ENCODE measurements around the gene ELOVL5.
"Not testable (repeated sequence)": the region's sequence is repeated elsewhere in the genome, so short reads cannot be mapped to it uniquely, and the experiment has no call there.

Gene ELOVL5

DNA sequence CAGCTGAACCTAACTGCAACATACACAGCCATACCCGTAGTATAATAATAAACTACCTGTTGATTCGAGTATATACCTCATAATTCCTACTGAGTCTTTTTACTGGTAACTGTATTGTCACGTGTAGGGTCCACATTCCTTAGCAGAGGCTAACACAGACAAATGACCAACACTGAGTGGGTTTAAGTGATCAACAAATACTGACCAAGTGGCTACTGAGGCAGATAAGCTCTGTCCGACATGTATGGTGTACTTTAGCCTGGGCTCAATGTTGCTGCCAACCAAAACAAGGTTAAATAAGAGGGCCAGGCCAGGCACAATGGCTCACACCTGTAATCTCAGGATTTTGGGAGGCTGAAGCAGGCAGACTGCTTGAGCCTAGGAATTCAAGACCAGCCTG lies 12.7 kb downstream of the ELOVL5 start:
- no peak for DNase-seq
- intact Hi-C loops (cut with DNase I): no loop called here

DNA sequence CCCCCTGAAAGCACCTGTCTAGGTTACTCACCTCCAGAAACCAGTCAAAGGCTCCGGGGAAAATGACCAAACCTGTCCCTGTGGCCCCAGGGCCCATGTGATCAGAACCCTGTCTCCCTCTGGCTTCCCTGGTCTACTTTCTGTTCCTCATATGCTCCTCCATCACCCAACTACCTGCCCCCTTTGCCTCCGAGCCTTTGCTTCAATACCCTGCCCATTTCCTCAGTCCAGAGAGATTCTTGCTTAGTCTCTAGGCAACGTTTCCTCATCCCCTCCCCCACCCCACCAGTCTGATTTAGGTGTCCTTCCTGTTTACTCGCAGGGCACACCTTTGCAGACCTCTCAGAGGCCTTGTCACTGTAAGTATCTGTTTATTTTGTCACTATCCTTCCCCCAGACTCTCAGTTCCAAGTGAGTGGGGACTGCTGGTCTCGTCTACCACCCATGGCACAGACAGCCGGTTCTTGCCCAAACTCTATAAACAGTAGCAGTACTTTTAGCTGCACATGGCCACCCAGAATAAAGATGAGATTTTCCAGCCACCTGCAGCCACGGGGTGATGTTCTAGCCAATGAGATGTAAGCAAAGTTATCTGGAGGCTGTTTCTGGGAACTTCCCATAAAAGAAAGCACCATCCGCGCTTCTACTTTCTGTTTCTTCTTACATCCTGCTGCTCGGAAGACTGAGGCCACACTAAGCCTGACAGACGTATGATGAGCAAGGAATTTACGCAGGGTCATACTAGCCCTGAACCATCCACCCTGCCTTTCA lies 13.3 kb downstream of the ELOVL5 start:
- intact Hi-C loops (cut with DNase I): no loop called here

DNA sequence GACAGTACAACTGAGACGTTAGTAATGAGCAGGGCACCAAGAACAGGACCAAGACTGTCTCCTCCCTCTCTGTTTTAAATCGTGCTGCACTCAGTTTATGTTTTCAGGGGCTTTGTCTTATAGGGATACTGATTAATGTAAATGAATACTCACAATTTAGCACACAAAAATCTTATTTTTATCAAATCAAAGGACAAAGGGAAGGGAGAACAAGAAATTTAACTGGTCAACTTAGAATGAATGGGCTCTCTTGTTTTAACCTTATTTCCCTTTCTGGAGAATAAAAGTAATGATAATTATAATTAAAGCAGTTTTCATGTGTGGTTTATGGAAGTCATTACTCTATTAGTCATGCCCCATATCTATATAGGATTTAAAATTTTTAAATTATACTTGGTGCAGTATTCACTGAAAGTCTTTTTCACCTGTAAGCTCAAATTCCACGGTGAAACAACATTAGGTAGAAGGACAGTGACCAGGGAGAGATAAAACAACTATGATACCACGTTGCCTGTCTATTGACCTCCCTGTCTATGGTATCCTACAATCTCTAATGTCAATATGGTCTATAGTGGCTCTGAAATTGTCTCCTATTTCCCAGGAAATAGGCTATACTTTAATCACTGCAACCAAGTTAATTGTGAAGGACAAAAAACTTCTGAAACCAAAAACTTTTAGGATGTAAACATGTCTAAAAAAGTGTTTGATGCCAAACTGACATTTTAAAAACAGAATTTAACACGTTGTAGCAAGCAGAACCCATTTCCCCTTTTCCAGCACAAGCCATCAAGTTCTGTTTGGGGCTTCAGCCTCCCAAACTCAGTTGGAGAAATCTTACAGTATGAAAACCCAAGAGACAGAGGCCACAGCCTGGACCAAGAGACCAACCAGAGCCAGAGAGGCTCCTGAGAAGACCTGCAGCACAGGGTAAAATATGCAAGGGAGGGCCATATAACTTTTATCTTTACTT lies 15.0 kb downstream of the ELOVL5 start:
- no peak for DNase-seq
- intact Hi-C loops (cut with DNase I): no loop called here

More for the DNA sequence above, 13.3 kb downstream of the ELOVL5 start:
- DNase-seq: no peak

DNA sequence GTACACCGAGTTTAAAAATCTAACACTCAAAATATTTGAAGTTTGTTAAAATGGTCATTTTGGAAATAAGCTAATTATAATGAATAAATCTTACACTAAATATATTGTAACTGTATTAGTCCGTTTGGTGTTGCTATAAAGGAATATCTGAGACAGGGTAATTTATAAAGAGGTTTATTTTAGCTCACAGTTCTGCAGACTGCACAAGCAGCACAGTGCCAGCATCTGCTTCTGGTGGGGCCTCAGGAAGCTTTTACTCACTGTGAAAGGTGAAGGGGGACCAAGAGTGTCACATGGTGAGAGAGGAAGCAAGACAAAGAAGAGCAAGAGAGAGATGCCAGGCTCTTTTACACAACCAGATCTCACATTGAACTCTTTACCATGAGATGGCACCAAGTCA lies 17.1 kb downstream of the ELOVL5 start:
- DNase-seq: no peak
- intact Hi-C loops (cut with DNase I): no loop called here

DNA sequence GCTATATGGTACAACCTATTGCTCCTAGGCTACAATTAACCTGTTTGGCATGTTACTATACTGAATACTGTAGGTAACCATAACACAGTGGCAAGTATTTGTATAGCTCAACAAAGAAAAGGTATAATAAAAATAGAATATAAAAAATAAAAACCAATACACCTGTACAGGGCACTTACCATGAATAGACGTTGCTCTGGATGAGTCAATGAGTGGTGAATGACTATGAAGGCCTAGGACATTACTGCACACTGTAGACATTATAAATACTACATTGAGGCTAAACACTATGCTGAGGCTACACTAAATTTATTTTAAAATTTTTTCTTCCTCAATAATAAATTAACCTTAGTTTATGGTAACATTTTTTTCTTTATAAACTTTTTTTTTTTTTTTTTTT lies 18.6 kb downstream of the ELOVL5 start:
- DNase-seq: no peak
- intact Hi-C loops (cut with DNase I): no loop called here

DNA sequence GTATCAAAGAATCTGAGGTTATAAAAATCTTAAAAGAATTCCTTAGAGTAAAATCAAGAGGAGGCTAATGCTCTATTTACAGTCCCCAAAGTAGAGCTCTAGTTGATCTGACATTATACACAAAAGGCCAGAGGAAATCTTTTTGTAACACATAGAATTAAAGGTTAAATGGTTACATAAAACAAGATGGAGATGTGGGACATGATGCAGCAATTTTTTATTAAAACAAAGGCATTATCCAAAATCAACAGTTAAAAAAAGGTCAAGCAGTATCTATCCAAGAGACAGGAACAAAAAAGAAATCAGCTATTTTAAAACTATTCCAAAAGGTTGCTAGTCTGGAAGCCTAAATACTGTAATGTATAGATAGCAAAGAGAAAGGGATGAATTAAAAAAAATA lies 20.4 kb downstream of the ELOVL5 start:
- intact Hi-C loops (cut with DNase I): no loop called here
- DNase-seq: no peak

DNA sequence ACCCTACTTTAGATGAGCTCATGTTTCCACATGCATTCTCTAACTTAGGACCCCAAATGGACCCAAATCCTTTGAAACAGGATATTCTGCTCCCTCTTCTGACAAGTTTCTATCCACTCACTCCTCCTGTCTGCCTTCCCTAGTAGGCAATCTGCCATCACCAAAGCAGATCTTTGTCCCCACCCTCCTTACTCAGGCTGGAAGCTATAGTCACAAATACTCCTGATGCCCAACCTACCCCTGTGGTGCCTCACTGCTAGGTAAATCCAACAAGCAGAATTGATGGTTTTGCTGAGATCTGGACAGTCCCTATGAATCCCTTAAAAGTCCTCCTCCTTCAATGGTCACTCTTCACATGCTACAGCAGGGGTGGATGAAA lies 21.7 kb downstream of the ELOVL5 start:
- intact Hi-C loops (cut with DNase I): no loop called here
- no peak for DNase-seq

DNA sequence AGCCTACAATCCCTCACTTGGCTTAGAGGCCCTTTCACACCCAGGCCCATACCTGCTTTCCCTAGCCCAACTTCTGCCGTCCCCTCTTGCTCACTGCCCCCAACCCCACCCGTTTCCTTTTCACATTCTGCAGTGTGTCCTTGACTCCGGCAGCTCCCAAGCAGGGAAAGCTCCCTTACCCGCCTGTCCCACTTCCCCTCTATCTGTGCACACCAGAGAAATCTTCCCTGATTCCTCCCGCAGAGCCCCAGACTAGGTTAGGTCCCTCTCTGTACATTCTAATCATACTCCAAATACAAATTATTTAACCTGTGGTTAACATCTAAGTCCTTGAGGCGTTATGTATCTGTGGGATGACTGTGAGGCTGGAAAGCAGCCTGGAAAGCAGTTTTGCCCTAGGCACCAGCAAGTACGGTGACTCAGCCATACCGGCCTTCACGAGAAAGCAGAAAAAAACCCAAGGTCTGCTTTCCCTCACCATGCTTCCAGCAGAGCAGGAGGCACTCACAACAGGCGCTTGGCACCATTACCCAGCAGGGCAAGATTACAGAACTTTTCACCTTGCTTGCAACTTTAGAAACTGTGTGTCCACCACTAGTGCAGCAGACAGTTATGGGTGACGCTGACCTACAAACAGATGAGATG lies 22.3 kb downstream of the ELOVL5 start:
- peak in 3 of 42 donors; percentile 21 to 56 (median 46) for DNase-seq
- intact Hi-C loops (cut with DNase I): no loop called here

DNA sequence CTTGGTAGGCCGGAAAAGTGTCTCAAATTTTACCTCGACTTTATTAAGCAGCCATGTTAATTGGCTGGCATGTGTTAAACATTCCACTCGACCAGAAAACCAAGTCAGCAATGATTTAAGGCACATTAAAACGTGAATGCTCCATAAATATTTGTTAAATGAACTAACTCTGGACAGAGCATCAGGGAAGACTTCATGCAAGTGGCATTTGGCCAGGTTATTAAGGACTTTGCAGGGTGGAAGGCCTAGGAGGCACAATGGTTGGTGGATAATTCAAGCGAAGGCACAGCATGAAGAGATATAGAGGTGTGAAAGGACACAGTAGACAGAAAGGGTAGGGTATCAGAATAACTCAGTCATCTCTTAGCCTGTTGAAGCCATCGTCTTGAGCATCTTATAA lies 23.0 kb downstream of the ELOVL5 start:
- intact Hi-C loops (cut with DNase I): no loop called here
- DNase-seq: no peak

DNA sequence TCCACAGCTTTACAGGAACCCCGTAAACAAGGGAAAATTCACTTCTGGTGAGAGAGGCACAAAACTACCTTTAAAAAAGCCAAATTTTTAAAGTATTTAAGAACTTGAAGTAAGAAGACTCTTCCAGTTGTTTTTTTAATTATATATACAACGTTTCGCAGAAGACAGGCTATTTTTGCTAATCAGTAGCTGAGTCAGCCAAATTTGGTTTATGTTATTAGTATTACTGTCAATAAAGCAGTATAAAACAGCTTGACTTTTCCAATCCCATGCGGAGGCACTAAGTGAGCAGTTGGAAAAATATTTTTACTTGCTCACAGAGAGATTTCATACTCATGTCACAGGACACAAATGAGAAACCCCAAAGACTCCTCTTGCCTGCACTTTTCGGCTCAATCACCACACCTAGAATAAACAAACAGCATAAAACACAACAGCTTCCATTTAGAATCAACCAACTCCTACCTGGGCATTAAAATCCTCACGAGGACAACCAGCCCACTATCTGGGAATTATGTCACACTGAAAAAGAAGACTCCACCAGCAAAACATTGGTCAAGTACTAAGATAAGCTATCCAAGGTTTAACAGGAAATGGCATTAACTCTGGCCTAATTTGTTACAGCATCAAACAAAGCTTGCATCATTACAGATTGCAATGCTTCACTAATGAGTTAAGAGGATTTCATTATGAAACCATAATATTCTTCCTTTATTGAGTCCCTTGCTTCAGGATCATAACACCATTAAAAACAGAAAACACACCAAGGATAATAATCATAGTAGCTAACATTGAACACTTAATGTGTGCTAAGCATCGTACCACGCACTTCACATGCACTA lies 26.3 kb downstream of the ELOVL5 start:
- intact Hi-C loops (cut with DNase I): no loop called here

DNA sequence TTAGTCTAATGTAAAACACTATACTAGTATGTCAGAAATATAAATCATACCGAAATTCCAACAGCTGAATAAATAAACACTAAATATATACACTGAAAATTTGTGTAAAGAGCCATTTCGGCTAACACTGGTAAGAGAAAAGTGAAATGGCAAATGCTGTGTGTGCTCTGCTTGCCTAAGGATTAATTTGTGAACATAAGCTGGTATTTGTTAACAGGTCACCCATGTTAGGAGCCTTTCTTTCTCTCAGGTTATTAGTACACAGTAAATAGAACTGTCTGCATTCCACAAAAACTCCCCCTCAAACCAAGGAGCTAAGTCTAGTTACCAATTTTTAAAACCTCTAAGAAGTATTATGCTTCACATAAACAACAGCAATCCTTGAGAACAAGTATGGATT lies 27.0 kb downstream of the ELOVL5 start:
- no peak for DNase-seq
- intact Hi-C loops (cut with DNase I): no loop called here

More for the DNA sequence above, 26.3 kb downstream of the ELOVL5 start:
- no peak for DNase-seq

DNA sequence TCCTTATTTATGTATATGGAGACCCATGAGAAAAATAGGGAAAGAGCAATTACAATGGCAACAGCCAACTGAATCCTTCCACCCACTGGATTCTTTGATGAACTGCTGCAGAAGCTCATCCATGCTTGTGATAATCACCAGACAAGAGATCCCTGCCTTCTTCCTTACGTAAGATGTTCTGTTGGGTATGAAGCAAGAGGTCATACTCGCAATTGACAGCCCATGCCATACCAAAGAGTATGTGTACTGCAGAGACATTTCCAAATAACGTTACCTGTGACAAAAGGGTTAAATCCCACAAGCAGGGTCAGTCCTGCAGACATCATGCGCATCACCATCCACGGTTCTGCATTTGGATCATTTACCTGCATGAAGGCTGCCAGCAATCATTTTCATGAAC lies 27.8 kb downstream of the ELOVL5 start:
- DNase-seq: no peak

DNA sequence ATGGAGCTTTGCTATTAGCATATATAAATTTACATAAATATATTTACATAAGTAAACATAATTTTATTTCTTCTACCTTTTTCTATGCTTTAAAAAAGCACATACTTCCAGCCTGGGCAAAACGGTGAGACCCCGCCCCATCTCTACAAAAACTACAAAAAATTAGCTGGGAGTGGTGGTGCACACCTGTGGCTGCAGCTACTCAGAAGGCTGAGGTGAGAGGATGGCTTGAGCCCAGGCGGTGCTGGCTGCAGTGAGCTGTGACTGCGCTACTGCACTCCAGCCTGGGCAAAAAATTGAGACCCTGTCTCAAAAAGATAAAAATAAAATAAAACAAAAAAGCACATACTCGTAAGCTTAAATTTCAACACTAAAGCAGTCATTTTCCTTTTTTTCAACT lies 30.3 kb downstream of the ELOVL5 start:
- intact Hi-C loops (cut with DNase I): no loop called here

More for the DNA sequence above, 27.8 kb downstream of the ELOVL5 start:
- intact Hi-C loops (cut with DNase I): no loop called here

DNA sequence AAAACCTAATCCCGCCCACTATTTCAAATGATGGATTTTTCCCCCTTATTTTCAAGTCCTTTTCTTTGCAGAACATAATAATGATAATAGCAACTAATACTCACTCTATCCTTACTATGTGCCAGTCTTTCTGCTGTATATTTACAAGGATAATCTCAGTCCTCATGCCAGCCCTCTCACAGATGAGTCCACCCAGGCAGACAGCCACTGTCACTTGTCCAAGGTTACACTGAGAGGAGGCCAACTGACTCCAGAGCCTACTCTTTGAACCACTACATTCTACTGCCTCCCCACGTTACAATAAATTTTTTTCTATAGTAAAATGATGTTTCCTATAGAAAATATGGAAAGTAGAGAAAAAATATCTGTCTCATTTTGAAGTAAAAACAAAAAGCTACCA lies 30.9 kb downstream of the ELOVL5 start:
- no peak for DNase-seq
- intact Hi-C loops (cut with DNase I): no loop called here

More for the DNA sequence above, 30.3 kb downstream of the ELOVL5 start:
- no peak for DNase-seq

DNA sequence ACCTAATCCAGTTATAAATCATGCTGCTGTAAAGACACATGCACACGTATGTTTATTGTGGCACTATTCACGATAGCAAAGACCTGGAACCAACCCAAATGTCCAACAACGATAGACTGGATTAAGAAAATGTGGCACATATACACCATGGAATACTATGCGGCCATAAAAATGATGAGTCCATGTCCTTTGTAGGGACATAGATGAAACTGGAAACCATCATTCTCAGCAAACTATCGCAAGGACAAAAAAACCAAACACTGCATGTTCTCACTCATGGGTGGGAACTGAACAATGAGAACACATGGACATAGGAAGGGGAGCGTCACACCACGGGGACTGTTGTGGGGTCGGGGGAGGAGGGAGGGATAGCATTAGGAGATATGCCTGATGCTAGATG lies 31.5 kb downstream of the ELOVL5 start:
- intact Hi-C loops (cut with DNase I); DNase-seq: not testable (repeated sequence)

DNA sequence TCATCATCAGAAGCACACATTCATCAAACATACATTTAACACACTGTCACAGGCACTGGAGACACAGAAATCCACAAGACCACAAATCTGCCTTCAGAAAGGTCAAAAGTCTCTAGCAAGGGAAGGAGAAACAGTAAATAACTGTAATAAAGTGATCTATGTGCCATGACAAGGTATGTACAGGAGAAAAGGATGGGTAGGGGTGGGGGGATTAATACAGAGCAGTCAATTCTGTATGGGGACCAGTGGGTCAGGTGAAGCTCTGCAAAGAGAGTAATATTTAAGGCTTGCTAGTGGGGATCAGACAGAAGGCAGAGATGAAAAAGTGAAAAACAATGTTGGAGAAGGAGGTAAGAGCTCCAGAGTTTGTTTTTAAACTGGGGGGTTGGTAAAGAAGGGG lies 32.6 kb downstream of the ELOVL5 start:
- intact Hi-C loops (cut with DNase I): no loop called here
- no peak for DNase-seq

DNA sequence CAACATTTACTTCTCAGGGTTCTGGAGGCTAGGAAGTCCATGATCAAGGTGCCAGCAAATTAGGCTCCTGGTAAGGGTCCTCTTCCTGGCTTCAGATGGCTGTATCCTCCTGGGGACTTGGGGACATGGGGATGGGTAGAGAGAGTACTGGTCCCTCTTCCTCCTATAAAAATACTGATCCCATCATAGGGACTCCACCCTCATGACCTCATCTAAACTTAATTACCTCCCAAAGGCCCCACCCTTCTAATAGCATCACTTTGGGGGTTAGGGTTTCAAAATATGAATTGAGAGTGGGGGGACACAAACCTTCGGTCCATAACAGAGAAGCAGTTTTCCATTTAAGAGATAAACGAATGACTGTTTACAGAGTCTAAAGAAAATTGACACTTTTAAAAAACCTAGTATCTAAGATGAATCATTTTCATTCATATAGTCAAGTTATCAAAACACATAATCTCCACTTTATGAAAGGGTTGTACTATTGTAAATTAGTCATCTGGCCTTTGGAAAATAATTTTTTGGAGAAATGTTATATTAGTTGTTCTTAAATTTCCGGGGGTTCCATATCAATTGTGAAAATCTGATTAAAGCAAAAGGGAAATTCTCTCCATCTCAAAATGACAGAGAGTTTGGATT lies 33.5 kb downstream of the ELOVL5 start:
- DNase-seq: no peak
- intact Hi-C loops (cut with DNase I): no loop called here

DNA sequence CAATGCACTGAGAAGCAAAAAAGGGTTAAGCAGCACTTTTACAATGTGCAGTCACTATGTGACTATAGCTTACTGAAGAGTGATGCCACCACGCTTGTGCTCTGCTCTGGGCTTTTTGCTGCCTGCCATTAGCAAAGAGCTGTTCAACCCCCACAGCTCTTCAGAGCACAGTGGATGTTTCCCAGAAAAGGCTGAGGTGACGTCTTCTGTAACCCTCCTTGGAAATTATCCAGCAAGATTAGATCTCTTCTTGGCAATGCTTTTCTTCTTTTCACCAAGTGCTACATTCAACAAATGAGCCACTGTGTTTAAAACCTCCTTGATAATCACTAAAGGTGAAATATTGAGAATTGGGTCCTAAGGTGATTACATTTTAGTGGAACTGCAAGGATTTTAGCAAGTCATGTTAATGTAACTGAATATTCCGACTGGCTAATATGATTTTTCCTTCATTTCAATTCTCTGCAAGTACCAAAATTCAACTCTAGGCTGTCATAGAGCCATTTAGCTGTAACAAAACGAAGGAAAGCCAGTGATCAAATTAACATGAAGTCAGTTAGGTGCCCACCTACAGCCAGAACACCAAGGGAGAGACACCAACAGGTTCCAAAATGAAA lies 34.9 kb downstream of the ELOVL5 start:
- intact Hi-C loops (cut with DNase I): no loop called here
- no peak for DNase-seq

Data from head of caudate nucleus (tissue), 42 donors.